Measurements from ENCODE around the gene NOC4L.

NOC4L gene

GRCh38 chr12:132178801-132179401 lies 34.6 kb downstream of the NOC4L start:
- no peak overlapping the region for H3K4me3 ChIP-seq (ENCODE audit: low read depth, low read length)

DNA sequence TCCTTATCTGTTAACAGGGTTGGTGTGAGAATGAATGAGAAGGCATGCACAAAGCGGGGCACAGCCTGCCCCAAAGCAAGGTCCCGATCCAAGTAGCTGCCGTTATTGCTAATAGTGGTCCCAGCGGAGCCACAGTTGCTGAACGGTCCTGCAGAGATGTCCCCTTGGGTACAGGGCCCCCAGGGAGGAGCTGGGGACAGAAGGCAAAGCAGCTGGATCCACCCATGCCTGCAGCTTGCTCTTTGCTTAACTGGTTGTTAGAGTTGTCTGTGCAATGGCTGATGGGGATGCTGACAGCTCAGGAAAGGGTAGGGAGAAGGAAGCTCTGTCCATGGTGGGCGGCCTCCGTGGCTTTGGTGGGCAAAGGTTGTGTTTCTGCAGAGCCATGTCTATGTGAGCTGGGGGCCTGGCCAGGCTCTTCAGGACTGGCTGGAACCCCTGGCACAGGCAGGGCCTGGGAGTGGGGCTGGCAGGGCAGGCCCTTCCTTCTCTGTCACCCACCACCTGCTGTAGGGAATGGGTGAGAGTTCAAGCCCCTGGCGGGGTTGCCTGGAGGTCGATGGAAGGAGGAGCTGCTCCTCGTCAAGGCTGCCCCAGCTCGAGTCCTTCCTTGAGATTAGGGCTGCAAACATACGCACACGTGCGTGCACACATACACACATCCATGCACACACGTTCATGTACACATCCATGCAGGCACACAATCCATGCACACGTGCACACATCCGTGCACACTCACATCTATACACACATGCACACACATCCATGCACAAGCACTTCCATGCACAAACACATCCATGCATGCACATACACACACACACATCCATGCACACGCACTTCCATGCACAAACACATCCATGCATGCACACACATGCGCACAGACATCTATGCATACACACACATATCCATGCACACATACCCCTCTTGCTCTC lies 35.4 kb downstream of the NOC4L start:
- no peak overlapping the region for H3K4me3 ChIP-seq (ENCODE audit: low read depth, low read length)

DNA sequence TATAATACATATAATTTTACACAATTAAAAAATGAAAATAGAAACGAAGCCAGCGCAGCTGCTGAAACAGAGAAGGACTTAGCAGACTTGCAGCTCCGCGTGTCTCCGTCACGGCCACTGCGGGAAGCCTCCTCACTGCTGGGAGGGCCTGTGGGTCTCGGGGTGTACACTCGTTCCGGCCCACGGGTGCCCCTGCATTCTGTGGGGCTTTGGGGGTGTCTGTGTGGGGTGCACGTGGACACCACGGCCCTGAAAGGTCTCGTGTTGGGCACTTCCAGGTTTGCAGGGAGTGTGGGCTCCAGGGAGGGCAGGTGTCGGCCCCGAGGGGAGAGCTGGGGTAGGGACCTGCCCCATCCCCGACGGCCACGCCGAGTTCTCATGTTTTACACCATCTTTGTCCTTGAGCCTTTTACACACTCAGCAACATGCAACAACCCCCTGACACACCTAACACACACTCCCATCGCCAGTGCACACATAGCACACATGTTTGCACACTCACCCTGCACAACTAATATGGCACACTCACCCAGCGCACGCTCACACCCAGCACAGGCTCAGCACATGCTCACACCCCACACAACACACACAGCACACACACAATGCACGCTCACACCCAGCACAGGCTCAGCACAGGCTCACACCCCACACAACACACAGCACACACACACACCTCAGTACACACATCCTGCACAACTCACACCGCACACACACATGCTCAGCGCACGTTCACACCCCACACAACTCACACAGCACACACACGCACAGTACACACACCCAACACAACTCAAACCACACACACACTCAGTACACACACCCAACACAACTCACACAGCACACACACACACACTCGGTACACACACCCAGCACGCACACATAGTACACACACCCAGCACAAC lies 36.6 kb downstream of the NOC4L start:
- H3K4me3 ChIP-seq (ENCODE audit: low read depth, low read length), result no peak overlapping the region

GRCh38 chr12:132181570-132182200 lies 37.4 kb downstream of the NOC4L start:
- no peak overlapping the region for H3K4me3 ChIP-seq (ENCODE audit: low read depth, low read length)

- H3K4me3 ChIP-seq (ENCODE audit: low read depth, low read length), result no peak overlapping the region
Measured at GRCh38 chr12:132182206-132182710, 38.0 kb downstream of the NOC4L start.

GRCh38 chr12:132182711-132183365 lies 38.6 kb downstream of the NOC4L start:
- H3K4me3 ChIP-seq (ENCODE audit: low read depth, low read length), result no peak overlapping the region

DNA sequence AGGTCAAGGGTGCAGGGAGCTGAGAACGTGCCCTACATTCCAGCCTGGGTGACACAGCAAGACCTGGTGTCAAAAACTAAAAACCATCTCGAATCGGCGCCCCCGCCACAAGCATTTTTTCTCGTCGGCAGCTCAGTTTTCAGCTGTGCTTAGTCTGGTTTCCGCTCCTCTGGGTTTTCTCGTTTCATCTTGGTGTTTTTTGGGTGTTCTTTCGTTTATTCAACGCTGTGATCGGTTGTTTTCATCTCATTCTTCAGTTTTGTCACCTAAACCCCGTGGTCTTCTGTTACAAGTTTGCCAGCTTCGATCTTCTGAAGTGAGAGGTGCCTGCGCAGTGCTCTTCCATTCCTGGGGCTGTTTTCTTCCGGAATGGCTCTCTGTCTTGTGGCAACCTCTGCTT lies 41.4 kb downstream of the NOC4L start:
- H3K4me3 ChIP-seq (ENCODE audit: low read depth, low read length), result no peak overlapping the region

DNA sequence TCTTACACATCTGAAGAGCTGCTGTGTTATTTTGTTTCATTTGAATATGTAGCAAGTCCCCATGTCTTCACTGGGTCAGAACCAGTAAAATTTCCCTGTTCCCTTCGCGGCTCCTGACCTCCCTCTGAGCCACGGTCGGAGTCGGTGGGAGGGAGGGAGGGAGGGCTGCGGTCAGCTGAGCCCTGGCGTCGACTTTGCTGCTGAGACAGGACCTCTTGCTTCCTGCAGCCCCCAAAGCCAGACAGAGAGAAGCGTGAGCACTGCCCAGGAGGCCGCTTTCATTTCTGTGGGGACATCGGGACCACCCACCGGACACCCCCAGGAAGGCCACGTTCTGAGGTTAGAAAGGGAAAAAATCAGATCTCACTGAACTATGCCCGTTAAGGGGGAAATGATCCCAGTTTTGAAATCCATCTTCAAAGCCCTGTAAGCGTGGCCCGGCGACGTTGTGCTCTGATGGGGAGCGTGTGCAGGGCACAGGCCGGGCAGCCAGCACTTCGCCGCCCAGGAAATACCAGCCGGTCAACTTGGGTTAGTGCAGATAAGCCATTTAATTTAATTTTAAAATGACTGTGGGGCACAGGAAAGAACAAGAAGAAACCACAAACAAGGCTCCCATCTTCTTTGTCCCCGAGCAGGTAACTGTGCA lies 42.1 kb downstream of the NOC4L start:
- no peak overlapping the region for H3K4me3 ChIP-seq (ENCODE audit: low read depth, low read length)

DNA sequence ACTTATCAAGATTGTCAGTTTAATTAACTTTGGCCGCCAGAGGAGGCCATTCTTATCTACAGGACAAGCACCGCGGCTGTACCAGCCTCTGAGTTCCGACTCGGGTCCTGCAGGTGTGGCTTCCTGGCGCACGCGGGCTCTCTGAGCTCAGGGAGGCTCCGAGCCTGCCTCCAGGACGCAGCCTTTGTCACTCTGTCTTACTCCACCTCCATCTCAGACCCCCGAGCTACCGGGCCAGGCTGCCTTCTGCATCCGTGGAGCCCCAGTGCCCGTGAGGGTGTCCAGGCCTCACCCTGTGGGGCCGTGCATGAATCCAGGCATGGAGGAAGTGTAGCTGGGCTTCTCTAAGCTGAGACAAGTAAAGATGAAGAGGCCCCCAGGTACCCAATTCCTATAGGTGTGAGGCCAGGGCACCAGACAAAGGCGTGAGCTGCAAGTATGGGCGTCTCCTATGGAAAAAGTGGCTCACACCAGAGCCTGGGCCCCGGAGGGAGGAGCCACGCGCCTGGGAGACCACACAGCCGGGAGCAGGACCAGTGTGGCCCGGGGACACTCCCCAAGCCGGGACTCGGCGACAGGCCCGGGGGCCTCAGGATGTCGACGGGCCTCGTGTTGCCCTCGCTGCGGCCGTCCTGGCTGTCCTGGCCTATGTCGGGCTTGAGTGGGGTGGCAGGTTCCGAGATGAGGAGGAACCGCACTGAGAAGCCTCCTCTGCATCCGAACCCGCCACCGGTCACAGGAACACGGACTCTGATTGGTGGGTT lies 42.8 kb downstream of the NOC4L start:
- H3K4me3 ChIP-seq (ENCODE audit: low read depth, low read length), result no peak overlapping the region

DNA sequence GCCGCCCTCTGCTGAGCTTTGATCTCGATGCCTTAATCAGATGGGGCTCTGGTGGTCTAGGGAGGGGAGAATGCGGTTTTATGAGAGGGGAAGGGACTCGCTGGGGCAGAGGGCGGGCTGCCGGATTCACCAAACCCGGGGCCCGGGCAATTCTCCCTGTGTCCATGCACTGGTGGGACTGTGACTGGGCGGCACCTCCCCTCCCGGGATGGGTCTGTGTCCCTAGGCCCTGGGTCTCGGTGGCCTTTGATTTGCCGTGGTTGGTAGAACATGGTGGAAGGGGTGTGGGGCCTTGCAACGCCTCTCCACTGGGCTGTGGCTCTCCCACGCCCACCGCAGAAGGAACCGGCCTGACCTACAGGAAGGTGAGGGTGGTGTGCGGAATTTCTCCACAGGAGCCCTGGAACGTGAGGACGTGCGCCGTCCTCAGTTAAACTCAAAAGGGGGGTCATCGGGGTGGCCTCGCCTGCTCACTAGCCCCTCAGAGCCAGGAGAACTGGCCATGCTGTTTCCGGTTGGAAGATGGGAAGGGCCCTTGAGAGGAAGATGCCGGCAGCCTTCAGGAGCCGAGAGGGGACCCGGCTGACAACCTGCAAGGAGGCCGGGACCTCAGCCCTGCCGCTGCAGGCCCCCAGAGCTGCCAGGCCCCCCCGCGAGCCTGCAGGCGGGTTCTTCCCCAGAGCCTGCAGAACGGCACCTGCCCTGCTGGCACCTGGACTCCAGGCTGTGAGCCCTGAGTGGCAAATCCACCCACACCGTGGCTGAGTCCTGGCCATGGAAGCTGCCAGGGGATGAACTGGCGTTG lies 43.6 kb downstream of the NOC4L start:
- no peak overlapping the region for H3K4me3 ChIP-seq (ENCODE audit: low read depth, low read length)

- H3K4me3 ChIP-seq (ENCODE audit: low read depth, low read length), result no peak overlapping the region
Measured at GRCh38 chr12:132188451-132188901, 44.2 kb downstream of the NOC4L start.

DNA sequence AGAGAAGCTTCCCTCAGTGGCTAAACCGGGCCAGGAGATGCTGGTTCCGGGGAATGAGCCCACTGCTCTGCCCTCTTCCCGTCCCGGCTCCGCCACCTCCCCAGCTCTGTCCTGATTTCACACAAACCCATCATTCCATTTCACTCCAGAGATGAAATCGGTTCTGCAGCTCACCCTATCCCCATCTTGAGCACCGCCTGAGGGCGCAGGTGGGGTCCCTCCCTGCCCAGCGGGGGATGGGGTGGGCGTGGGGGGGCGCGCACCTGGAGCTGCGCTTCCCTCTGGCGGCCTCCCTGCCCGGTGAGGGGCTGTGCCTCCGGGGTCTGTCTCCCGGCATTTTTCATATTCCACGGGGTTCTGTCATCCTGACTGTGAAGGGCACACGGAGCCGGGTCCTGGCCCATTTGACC lies 44.7 kb downstream of the NOC4L start:
- peak overlapping the region; percentile 41 for H3K4me3 ChIP-seq (ENCODE audit: low read depth, low read length)

DNA sequence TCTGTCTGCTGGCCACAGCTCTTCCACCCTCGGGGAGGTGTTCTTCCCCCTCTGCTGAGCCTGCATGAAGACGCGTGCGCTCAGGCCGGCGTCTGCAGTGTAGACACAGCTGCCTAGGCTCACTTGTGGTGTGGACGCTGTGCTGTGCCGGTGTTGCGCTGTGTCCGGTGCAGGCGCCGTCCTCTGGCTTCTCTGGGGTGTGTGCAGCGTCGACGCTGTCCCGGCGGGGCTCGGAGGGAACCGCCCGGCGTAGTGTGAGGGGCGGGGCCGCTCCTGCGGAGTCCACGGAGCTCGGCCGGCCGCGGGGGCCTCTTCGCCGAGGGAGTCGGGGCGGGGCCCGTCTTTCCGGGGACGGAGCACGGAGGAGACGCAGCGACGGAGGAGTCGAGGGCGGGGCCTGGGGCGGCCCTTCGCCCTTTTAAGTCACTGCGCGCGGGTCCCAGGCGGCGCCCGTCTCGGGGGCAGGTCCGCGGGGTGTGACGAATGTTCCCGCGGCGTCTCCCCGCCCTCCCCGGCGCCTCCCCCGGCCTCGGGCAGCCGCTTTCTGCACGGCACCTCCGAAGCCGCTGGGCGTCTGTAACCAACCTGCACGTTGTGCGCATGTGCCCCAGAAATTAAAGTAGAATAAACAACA lies 45.2 kb downstream of the NOC4L start:
- H3K4me3 ChIP-seq (ENCODE audit: low read depth, low read length), result peak overlapping the region; percentile 41

- H3K4me3 ChIP-seq (ENCODE audit: low read depth, low read length), result peak overlapping the region; percentile 31
Measured at GRCh38 chr12:132190012-132190755, 45.9 kb downstream of the NOC4L start.

GRCh38 chr12:132190834-132191500 lies 46.7 kb downstream of the NOC4L start:
- no peak overlapping the region for H3K4me3 ChIP-seq (ENCODE audit: low read depth, low read length)
